K562 (cell line): ENCODE data around the gene TIFAB. TPM values are rescaled to one million over a fixed set of nuclear protein-coding genes. Genes with fewer than 3 reads are reported as not detected.
A peak's percentile ranks its signal among the peaks of the same experiment; 100 is the strongest.

Experiments used
- ARID4B ChIP-seq: sonication (generic); formaldehyde crosslinking; IDR thresholded peaks from 2 replicates; pipeline ENCODE4 v1.8.0; 2022; ENCODE audit warnings: mild to moderate bottlenecking, missing genetic modification reagents
- CEBPG ChIP-seq, 3 experiments: fragments of 200-800 bp in 1 of 3; sonication (Bioruptor generic) in 1 of 3; sonication (generic) in 1 of 3; formaldehyde crosslinking in 1 of 3; IDR thresholded peaks in 2 of 3; conservative IDR thresholded peaks in 1 of 3; 2 replicates each; pipeline versions ENCODE4 v1.6.1 to v1.8.0; 2016 to 2022; ENCODE audit warnings: missing compliant biosample characterization in 2 of 3, missing genetic modification characterization in 2 of 3, mild to moderate bottlenecking in 1 of 3, missing genetic modification reagents in 1 of 3
- CTBP1 ChIP-seq: fragments of 450-650 bp; IDR thresholded peaks from 2 replicates; pipeline ENCODE4 v1.6.1; 2016; ENCODE audit warnings: borderline replicate concordance
- FOSL1 ChIP-seq: fragments of 200-800 bp; sonication (Bioruptor generic); conservative IDR thresholded peaks from 2 replicates; pipeline ENCODE4 v1.6.1; 2016; ENCODE audit warnings: missing genetic modification characterization, missing compliant biosample characterization
- GABPB1 ChIP-seq: sonication (generic); formaldehyde crosslinking; IDR thresholded peaks from 2 replicates; pipeline ENCODE4 v1.8.0; 2022; ENCODE audit warnings: mild to moderate bottlenecking, missing genetic modification reagents
- JUN ChIP-seq, 2 experiments: sonication (generic) in 1 of 2; formaldehyde crosslinking in 1 of 2; IDR thresholded peaks; 2 replicates each; pipeline versions ENCODE4 v1.6.1 to v1.8.0; 2012 to 2022; ENCODE audit warnings: borderline replicate concordance in 2 of 2, mild to moderate bottlenecking in 2 of 2, improper control_type of control experiment in 1 of 2, low read depth in 1 of 2, low read length in 1 of 2, missing genetic modification reagents in 1 of 2
- MCM5 ChIP-seq: fragments of 450-650 bp; IDR thresholded peaks from 2 replicates; pipeline ENCODE4 v1.6.1; 2016; ENCODE audit warnings: low read depth
- MTA1 ChIP-seq: fragments of 450-650 bp; IDR thresholded peaks from 2 replicates; pipeline ENCODE4 v1.6.1; 2017; ENCODE audit warnings: borderline replicate concordance
- YY1 ChIP-seq, 3 experiments: IDR thresholded peaks; 2 replicates each; pipeline ENCODE4 v1.6.1; 2011; ENCODE audit warnings: low read length in 2 of 3, mild to moderate bottlenecking in 2 of 3, moderate library complexity in 2 of 3, borderline replicate concordance in 1 of 3, control low read depth in 1 of 3, low read depth in 1 of 3; ENCODE audit not compliant: insufficient read depth in 3 of 3, insufficient replicate concordance in 2 of 3, control insufficient read depth in 1 of 3, insufficient read length in 1 of 3; ENCODE audit errors: extremely low read depth in 1 of 3
- ZBTB1 ChIP-seq: sonication (generic); formaldehyde crosslinking; IDR thresholded peaks from 2 replicates; pipeline ENCODE4 v1.8.1; 2023; ENCODE audit warnings: missing genetic modification reagents, low read depth, mild to moderate bottlenecking, borderline replicate concordance
- ZBTB7A ChIP-seq: IDR thresholded peaks from 2 replicates; pipeline ENCODE4 v1.6.1; 2011; ENCODE audit warnings: low read depth, mild to moderate bottlenecking, low read length, moderate library complexity, borderline replicate concordance; ENCODE audit not compliant: control insufficient read depth
- ZNF197 ChIP-seq: fragments of 200-800 bp; sonication (Bioruptor generic); IDR thresholded peaks from 2 replicates; pipeline ENCODE4 v1.6.1; 2016; ENCODE audit warnings: low read depth, missing genetic modification characterization, missing compliant biosample characterization
- polyA plus RNA-seq, 8 experiments: library from polyadenylated mRNA; depleted of rRNA in 4 of 8; stranded (reverse) in 5 of 8; unstranded in 3 of 8; fragments of >200 nt; fragmentation: Nextera tagmentation in 2 of 8; fragmentation: Illumina TruSeq in 1 of 8; extraction: Ambion mirVana in 2 of 8; extraction: Trizol in 1 of 8; gene quantifications; 2 replicates each; pipeline versions ENCODE4 v1.2.1 to v1.2.3, GENCODE V29; 2011 to 2014; ENCODE audit warnings: inconsistent platforms in 1 of 8, missing spikeins in 1 of 8
- total RNA-seq, 7 experiments: library from RNA; depleted of rRNA in 6 of 7; stranded (reverse); fragments of >200 nt in 6 of 7; fragmentation: Illumina TruSeq in 2 of 7; extraction: Trizol in 2 of 7; gene quantifications; 2 replicates each; pipeline versions ENCODE4 v1.2.1 to v1.2.3, GENCODE V29; 2011 to 2021; ENCODE audit warnings: low replicate concordance in 1 of 7

TIFAB gene
- total and polyA plus RNA-seq, 9 of the 15 experiments (the other 6 are each of a cell fraction or from before 2014, with no cell fraction given) = not detected

GRCh38 chr5:135437422-135437795 is 14.7 kb downstream of the TIFAB start (continued):
- TF ChIP-seq GABPB1 (peak; percentile 14; the same call in 1 of the 2 replicates), YY1 (IDR thresholded peaks at IDR 0.05; ENCODE audit: borderline replicate concordance in 1 of 3, control insufficient read depth in 1 of 3, extremely low read depth in 1 of 3, insufficient read depth in 3 of 3, insufficient read length in 1 of 3, insufficient replicate concordance in 2 of 3, low read depth in 1 of 3, low read length in 2 of 3) (peak in 1 of 3 experiments; percentile 38), MCM5 (no peak), CTBP1 (0 out of 2 replicates have a peak, but pooled peaks have one; percentile 29), JUN (IDR thresholded peaks at IDR 0.05; ENCODE audit: borderline replicate concordance, low read depth, low read length) (peak; percentile 84), JUN (CRISPR knock-in tag; IDR thresholded peaks at IDR 0.05; ENCODE audit: borderline replicate concordance) (no peak), MTA1 (0 out of 2 replicates have a peak, but pooled peaks have one; percentile 43), ZBTB1 (CRISPR knock-in tag) (peak; percentile 98), ZBTB7A (peak; percentile 52; the same call in 1 of the 2 replicates), FOSL1 (tag) (peak; percentile 93), ARID4B (CRISPR knock-in tag) (0 out of 2 replicates have a peak, but pooled peaks have one; percentile 50), CEBPG (CRISPR knock-in tag; IDR thresholded peaks at IDR 0.05) (no peak), CEBPG (tag; conservative IDR thresholded peaks at IDR 0.05 in 1 of 2, IDR thresholded peaks at IDR 0.05 in 1 of 2) (no peak), ZNF197 (CRISPR knock-in tag) (peak; percentile 68; the same call in 1 of the 2 replicates)
